SK-N-SH treated with all-trans-retinoic acid at 6 μM for 48 hours (cell line): ENCODE measurements around the gene HEMK1.

Experiments used
- ATAC-seq: fragments of 200-7000 bp; cut with Tn5 transposase; 3 replicates; pipeline ENCODE4 v1.9.1; 2020; ENCODE audit warnings: mild to moderate bottlenecking, moderate library complexity
- ARNTL ChIP-seq: fragments of 450-650 bp; formaldehyde crosslinking; IDR thresholded peaks from 2 replicates; pipeline ENCODE4 v1.5.0; 2020; ENCODE audit warnings: low read depth, mild to moderate bottlenecking, moderate library complexity, borderline replicate concordance
- BACH2 ChIP-seq: fragments of 250-450 bp; sonication (Bioruptor Pico); IDR thresholded peaks from 2 replicates; pipeline ENCODE4 v1.9.0; 2021; ENCODE audit warnings: mild to moderate bottlenecking, borderline replicate concordance
- CSDC2 ChIP-seq: fragments of 250-450 bp; sonication (Bioruptor Pico); IDR thresholded peaks from 2 replicates; pipeline ENCODE4 v1.5.0; 2020; ENCODE audit warnings: mild to moderate bottlenecking, moderate library complexity
- ESRRG ChIP-seq: fragments of 250-450 bp; sonication (Bioruptor Pico); IDR thresholded peaks from 2 replicates; pipeline ENCODE4 v1.6.1; 2021; ENCODE audit warnings: mild to moderate bottlenecking
- GLIS3 ChIP-seq: fragments of 250-450 bp; sonication (Bioruptor Pico); IDR thresholded peaks from 2 replicates; pipeline ENCODE4 v1.5.0; 2020; ENCODE audit warnings: mild to moderate bottlenecking, moderate library complexity
- ISL1 ChIP-seq: fragments of 250-450 bp; sonication (Bioruptor Pico); IDR thresholded peaks from 2 replicates; pipeline ENCODE4 v2.1.2; 2022; ENCODE audit warnings: mild to moderate bottlenecking, moderate library complexity
- PPARA ChIP-seq: fragments of 250-450 bp; sonication (Bioruptor Pico); IDR thresholded peaks from 2 replicates; pipeline ENCODE4 v1.5.0; 2020; ENCODE audit warnings: mild to moderate bottlenecking, borderline replicate concordance
- RARB ChIP-seq: fragments of 250-450 bp; sonication (Bioruptor Pico); IDR thresholded peaks from 2 replicates; pipeline ENCODE4 v1.8.0; 2021; ENCODE audit warnings: mild to moderate bottlenecking, moderate library complexity
- SNAI2 ChIP-seq: fragments of 250-450 bp; sonication (Bioruptor Pico); IDR thresholded peaks from 2 replicates; pipeline ENCODE4 v1.5.0; 2020; ENCODE audit warnings: mild to moderate bottlenecking, moderate library complexity
- TCF4 ChIP-seq: fragments of 250-450 bp; sonication (Bioruptor Pico); IDR thresholded peaks from 2 replicates; pipeline ENCODE4 v1.8.0; 2021; ENCODE audit warnings: mild to moderate bottlenecking, moderate library complexity, borderline replicate concordance
- TOX ChIP-seq: fragments of 250-450 bp; sonication (Bioruptor Pico); IDR thresholded peaks from 2 replicates; pipeline ENCODE4 v1.8.0; 2021; ENCODE audit warnings: mild to moderate bottlenecking, moderate library complexity, borderline replicate concordance
- ZC3H10 ChIP-seq: fragments of 250-450 bp; sonication (Bioruptor Pico); IDR thresholded peaks from 2 replicates; pipeline ENCODE4 v1.5.1; 2021; ENCODE audit warnings: mild to moderate bottlenecking, moderate library complexity
- ZFP3 ChIP-seq: fragments of 250-450 bp; sonication (Bioruptor Pico); IDR thresholded peaks from 2 replicates; pipeline ENCODE4 v1.5.0; 2020; ENCODE audit warnings: mild to moderate bottlenecking, moderate library complexity
- ZFP30 ChIP-seq: fragments of 450-650 bp; formaldehyde crosslinking; IDR thresholded peaks from 2 replicates; pipeline ENCODE4 v1.5.0; 2022; ENCODE audit warnings: mild to moderate bottlenecking, moderate library complexity
- ZNF565 ChIP-seq: fragments of 450-650 bp; formaldehyde crosslinking; conservative IDR thresholded peaks from 2 replicates; pipeline ENCODE4 v1.5.0; 2020; ENCODE audit warnings: low read depth, mild to moderate bottlenecking, moderate library complexity
- ZNF70 ChIP-seq: fragments of 450-650 bp; formaldehyde crosslinking; IDR thresholded peaks from 2 replicates; pipeline ENCODE4 v1.5.0; 2020; ENCODE audit warnings: mild to moderate bottlenecking, moderate library complexity
- ZNF8 ChIP-seq: fragments of 450-650 bp; formaldehyde crosslinking; IDR thresholded peaks from 2 replicates; pipeline ENCODE4 v1.5.0; 2020; ENCODE audit warnings: mild to moderate bottlenecking, moderate library complexity
- TF ChIP-seq, protein P1 (sequence below): fragments of 250-450 bp; sonication (Bioruptor Pico); IDR thresholded peaks from 2 replicates; pipeline ENCODE4 v1.5.1; 2020; ENCODE audit warnings: low read depth, mild to moderate bottlenecking, moderate library complexity
- TF ChIP-seq, protein P2 (sequence below): fragments of 250-450 bp; sonication (Bioruptor Pico); IDR thresholded peaks from 2 replicates; pipeline ENCODE4 v1.5.0; 2020; ENCODE audit warnings: mild to moderate bottlenecking, moderate library complexity
- TF ChIP-seq, protein P3 (sequence below): fragments of 250-450 bp; sonication (Bioruptor Pico); IDR thresholded peaks from 2 replicates; pipeline ENCODE4 v1.5.1; 2021; ENCODE audit warnings: mild to moderate bottlenecking, moderate library complexity
- TF ChIP-seq, protein P4 (sequence below): fragments of 250-450 bp; sonication (Bioruptor Pico); IDR thresholded peaks from 2 replicates; pipeline ENCODE4 v1.8.0; 2020; ENCODE audit warnings: mild to moderate bottlenecking, moderate library complexity, borderline replicate concordance
- TF ChIP-seq, protein P5 (sequence below): fragments of 250-450 bp; sonication (Bioruptor Pico); IDR thresholded peaks from 2 replicates; pipeline ENCODE4 v1.8.0; 2021; ENCODE audit warnings: low read depth, mild to moderate bottlenecking, moderate library complexity, borderline replicate concordance

Gene HEMK1

GRCh38 chr3:50642382-50642781, 73.1 kb downstream of the HEMK1 start:
- TF ChIP-seq ISL1 (no peak), SNAI2 (CRISPR knock-in tag) (no peak), BACH2 (CRISPR knock-in tag) (no peak), ZNF70 (CRISPR knock-in tag) (no peak), PPARA (no peak), ZNF565 (CRISPR knock-in tag) (no peak), ZC3H10 (CRISPR knock-in tag) (no peak), TOX (CRISPR knock-in tag) (no peak), RARB (CRISPR knock-in tag) (no peak), CSDC2 (no peak), ZNF8 (CRISPR knock-in tag) (no peak), ARNTL (no peak)
- TF ChIP-seq, protein P1, sequence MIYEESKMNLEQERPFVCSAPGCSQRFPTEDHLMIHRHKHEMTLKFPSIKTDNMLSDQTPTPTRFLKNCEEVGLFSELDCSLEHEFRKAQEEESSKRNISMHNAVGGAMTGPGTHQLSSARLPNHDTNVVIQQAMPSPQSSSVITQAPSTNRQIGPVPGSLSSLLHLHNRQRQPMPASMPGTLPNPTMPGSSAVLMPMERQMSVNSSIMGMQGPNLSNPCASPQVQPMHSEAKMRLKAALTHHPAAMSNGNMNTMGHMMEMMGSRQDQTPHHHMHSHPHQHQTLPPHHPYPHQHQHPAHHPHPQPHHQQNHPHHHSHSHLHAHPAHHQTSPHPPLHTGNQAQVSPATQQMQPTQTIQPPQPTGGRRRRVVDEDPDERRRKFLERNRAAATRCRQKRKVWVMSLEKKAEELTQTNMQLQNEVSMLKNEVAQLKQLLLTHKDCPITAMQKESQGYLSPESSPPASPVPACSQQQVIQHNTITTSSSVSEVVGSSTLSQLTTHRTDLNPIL: no peak
- TF ChIP-seq, protein P2, sequence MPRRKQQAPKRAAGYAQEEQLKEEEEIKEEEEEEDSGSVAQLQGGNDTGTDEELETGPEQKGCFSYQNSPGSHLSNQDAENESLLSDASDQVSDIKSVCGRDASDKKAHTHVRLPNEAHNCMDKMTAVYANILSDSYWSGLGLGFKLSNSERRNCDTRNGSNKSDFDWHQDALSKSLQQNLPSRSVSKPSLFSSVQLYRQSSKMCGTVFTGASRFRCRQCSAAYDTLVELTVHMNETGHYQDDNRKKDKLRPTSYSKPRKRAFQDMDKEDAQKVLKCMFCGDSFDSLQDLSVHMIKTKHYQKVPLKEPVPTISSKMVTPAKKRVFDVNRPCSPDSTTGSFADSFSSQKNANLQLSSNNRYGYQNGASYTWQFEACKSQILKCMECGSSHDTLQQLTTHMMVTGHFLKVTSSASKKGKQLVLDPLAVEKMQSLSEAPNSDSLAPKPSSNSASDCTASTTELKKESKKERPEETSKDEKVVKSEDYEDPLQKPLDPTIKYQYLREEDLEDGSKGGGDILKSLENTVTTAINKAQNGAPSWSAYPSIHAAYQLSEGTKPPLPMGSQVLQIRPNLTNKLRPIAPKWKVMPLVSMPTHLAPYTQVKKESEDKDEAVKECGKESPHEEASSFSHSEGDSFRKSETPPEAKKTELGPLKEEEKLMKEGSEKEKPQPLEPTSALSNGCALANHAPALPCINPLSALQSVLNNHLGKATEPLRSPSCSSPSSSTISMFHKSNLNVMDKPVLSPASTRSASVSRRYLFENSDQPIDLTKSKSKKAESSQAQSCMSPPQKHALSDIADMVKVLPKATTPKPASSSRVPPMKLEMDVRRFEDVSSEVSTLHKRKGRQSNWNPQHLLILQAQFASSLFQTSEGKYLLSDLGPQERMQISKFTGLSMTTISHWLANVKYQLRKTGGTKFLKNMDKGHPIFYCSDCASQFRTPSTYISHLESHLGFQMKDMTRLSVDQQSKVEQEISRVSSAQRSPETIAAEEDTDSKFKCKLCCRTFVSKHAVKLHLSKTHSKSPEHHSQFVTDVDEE (CRISPR knock-in tag): no peak
- TF ChIP-seq, protein P3, sequence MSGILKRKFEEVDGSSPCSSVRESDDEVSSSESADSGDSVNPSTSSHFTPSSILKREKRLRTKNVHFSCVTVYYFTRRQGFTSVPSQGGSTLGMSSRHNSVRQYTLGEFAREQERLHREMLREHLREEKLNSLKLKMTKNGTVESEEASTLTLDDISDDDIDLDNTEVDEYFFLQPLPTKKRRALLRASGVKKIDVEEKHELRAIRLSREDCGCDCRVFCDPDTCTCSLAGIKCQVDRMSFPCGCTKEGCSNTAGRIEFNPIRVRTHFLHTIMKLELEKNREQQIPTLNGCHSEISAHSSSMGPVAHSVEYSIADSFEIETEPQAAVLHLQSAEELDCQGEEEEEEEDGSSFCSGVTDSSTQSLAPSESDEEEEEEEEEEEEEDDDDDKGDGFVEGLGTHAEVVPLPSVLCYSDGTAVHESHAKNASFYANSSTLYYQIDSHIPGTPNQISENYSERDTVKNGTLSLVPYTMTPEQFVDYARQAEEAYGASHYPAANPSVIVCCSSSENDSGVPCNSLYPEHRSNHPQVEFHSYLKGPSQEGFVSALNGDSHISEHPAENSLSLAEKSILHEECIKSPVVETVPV: no peak
- TF ChIP-seq, protein P4, sequence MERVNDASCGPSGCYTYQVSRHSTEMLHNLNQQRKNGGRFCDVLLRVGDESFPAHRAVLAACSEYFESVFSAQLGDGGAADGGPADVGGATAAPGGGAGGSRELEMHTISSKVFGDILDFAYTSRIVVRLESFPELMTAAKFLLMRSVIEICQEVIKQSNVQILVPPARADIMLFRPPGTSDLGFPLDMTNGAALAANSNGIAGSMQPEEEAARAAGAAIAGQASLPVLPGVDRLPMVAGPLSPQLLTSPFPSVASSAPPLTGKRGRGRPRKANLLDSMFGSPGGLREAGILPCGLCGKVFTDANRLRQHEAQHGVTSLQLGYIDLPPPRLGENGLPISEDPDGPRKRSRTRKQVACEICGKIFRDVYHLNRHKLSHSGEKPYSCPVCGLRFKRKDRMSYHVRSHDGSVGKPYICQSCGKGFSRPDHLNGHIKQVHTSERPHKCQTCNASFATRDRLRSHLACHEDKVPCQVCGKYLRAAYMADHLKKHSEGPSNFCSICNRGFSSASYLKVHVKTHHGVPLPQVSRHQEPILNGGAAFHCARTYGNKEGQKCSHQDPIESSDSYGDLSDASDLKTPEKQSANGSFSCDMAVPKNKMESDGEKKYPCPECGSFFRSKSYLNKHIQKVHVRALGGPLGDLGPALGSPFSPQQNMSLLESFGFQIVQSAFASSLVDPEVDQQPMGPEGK (CRISPR knock-in tag): no peak
- TF ChIP-seq, all 23 proteins: peak for 0
- ATAC-seq: no peak

DNA sequence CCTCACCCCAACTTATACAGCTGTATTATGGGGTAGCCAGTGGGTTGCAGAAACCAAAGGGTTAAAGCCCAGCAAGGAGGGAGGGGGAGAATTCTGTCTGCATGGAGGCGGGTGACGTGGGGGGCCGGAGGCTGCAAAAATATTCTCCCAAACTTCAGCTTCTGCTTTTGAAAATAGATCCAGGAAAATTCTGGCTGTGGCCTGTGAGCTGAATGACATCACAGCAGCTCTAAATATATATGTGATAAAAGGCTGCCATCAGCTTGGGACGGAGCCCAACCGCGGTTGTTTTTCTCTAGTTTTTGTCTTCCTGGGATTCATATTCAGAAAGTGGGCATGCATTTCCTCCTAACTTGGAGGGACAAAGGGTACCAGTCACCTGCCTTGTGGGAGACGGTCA, 75.2 kb downstream of the HEMK1 start:
- ATAC-seq: no peak
- TF ChIP-seq, protein P2 (CRISPR knock-in tag): no peak
- TF ChIP-seq, protein P1: no peak
- no peak for TF ChIP-seq RARB (CRISPR knock-in tag)
- TF ChIP-seq, protein P3: no peak
- no peak for TF ChIP-seq ZFP3 (CRISPR knock-in tag)
- TF ChIP-seq ISL1: no peak
- TF ChIP-seq, protein P5, sequence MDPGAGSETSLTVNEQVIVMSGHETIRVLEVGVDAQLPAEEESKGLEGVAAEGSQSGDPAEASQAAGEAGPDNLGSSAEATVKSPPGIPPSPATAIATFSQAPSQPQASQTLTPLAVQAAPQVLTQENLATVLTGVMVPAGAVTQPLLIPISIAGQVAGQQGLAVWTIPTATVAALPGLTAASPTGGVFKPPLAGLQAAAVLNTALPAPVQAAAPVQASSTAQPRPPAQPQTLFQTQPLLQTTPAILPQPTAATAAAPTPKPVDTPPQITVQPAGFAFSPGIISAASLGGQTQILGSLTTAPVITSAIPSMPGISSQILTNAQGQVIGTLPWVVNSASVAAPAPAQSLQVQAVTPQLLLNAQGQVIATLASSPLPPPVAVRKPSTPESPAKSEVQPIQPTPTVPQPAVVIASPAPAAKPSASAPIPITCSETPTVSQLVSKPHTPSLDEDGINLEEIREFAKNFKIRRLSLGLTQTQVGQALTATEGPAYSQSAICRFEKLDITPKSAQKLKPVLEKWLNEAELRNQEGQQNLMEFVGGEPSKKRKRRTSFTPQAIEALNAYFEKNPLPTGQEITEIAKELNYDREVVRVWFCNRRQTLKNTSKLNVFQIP (CRISPR knock-in tag): no peak
- TF ChIP-seq BACH2 (CRISPR knock-in tag): no peak
- TF ChIP-seq TOX (CRISPR knock-in tag): no peak
- TF ChIP-seq ZC3H10 (CRISPR knock-in tag): no peak
- TF ChIP-seq ZNF8 (CRISPR knock-in tag): no peak
- no peak for TF ChIP-seq PPARA
- TF ChIP-seq ESRRG (CRISPR knock-in tag): no peak
- TF ChIP-seq ZFP30 (CRISPR knock-in tag): no peak
- TF ChIP-seq GLIS3 (CRISPR knock-in tag): no peak
- TF ChIP-seq ARNTL: no peak
- no peak for TF ChIP-seq TCF4 (CRISPR knock-in tag)
- no peak for TF ChIP-seq SNAI2 (CRISPR knock-in tag)
- TF ChIP-seq, protein P4 (CRISPR knock-in tag): no peak
- no peak for TF ChIP-seq ZNF70 (CRISPR knock-in tag)
